GM12872 (cell line): Measurements from ENCODE around the gene TAF6.

ENCODE experiments used
- TF ChIP-seq, protein P1 (sequence below): IDR thresholded peaks from 3 replicates; pipeline ENCODE4 v1.5.1; 2011; ENCODE audit warnings: low read depth, mild to moderate bottlenecking, low read length, moderate library complexity; ENCODE audit not compliant: insufficient read depth

TAF6 gene

DNA sequence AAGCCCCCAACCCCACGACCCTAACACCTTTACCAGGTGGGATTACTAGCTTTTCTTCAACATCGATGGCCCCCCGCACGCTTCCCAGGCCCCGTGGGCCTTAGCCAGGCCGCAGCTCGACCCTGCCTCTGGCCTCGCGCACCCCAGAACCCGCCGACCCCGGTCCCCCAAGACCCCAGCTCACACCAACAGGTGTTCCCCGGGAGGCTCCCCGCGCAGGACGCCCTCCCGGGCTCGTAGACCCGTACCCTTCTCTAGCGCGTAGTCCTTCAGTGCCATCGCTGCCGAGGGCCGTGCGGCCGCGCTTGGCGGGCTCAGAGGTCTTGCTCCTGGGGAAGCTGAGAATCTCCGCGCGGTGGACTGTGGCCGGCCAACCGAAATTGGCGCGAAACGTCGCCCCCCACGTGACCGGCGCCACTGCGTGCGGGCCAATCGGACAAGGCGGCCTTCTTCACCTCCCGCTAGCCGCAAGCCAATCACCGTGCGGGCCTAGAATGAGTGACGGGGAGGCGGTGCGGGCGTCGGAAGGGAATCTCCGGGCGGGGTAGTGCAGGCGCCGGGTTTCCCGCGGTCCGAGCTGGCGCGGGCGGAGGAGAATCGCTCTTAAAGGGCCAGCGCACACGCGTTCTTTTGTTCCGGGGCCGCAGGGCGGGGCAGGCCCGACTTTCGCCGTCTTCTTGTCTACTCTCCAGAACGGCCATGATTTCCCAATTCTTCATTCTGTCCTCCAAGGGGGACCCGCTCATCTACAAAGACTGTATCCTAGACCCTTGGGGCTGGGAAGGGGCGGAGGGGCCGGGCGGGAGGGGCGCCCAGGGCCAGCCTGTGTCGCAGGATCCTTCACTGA is 17.9 kb downstream of the TAF6 start, which contains the start of the genes AP4M1 and MCM7:
Gene AP4M1, plus strand, starts transcription at position 628 of the 847 bp plus-strand sequence. Its CDS starts 72 bp downstream, at position 700.
Gene MCM7, minus strand, starts transcription at position 382 of the 847 bp plus-strand sequence. Its CDS starts 103 bp downstream, at position 279.
- TF ChIP-seq, protein P1, sequence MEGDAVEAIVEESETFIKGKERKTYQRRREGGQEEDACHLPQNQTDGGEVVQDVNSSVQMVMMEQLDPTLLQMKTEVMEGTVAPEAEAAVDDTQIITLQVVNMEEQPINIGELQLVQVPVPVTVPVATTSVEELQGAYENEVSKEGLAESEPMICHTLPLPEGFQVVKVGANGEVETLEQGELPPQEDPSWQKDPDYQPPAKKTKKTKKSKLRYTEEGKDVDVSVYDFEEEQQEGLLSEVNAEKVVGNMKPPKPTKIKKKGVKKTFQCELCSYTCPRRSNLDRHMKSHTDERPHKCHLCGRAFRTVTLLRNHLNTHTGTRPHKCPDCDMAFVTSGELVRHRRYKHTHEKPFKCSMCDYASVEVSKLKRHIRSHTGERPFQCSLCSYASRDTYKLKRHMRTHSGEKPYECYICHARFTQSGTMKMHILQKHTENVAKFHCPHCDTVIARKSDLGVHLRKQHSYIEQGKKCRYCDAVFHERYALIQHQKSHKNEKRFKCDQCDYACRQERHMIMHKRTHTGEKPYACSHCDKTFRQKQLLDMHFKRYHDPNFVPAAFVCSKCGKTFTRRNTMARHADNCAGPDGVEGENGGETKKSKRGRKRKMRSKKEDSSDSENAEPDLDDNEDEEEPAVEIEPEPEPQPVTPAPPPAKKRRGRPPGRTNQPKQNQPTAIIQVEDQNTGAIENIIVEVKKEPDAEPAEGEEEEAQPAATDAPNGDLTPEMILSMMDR = no peak

DNA sequence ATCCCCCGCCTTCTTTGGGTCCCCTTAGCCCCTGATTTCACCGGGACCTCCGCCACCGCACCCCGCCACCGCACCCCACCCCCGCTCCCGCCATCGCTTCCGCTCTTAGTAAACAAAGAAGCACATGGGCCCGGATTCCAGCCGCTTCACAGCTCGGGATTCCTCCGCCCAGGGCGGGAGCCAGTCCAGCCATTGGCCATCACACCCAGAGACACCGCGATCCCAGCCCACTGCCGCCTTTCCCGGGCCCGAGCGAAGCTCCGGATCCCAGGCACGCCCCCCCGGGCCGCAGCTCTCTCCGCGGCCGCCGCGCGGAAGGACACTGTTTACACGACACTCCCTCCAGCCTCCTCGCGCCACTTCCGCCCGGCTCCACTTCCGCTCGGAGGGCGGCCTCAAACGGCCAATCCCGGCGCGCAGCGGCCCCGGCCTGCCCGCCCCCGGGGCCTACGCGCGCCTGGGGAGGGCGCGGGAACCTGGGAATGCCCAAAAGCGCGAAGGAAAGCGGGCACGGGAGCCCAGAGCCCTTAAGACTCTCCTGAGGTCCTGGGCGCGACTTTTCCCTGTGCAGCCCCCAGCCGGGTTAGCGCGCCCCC is 18.6 kb downstream of the TAF6 start:
- TF ChIP-seq, protein P1 = no peak

DNA sequence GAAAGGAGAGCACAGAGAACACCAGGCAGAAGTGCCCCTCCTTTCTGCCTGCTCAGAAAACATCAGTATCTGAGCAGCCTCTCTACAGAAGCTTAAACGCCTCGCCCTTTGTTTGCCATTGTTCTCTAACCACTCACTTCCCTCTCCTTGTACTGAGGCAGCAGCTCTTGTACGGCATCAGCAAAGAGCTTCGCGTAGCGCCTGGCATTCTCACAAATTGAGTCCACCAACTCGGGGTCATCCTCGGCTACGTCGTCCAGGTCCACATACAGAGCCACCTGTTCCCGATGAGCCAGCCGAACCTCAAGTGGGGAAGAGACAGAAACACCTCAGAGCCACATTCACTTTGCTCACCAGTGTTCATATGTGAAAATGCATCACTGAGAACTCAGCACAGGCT is 19.7 kb downstream of the TAF6 start:
- TF ChIP-seq, protein P1 = no peak

DNA sequence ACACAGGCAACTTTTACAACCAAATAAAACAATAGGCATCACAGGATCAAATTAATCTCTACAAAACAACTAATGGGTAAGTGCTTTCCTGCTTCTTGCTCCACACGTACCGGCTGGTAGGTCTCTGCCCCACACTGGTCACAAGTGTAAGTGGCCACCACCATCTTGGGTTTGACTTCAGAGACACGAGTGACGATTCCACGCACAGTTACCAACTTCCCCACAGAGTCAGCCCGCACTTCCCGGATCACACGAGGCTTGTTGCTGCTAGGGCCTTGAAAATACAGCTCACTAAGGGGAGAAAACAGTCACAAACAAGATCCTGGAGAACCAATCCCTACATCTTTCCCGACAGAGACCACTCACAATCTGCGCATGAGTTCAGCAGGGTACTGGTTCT is 20.2 kb downstream of the TAF6 start:
- TF ChIP-seq, protein P1 = no peak

DNA sequence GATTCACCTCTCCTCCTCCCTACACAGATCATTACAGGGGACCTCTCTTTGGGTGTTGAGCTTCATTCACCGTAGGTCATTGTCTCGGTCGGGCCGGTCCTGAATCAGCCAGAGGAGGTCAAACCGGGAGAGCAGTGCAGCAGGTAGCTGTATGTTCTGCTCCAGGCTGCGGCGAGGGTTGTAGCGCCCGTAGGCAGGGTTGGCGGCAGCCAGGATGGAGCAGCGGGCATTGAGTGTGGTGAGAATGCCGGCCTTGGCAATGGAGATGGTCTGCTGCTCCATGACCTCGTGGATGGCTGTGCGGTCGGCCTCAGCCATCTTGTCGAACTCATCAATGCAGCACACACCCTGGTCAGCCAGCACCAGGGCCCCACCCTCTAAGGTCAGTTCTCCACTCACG is 23.5 kb downstream of the TAF6 start:
- TF ChIP-seq, protein P1 = no peak

DNA sequence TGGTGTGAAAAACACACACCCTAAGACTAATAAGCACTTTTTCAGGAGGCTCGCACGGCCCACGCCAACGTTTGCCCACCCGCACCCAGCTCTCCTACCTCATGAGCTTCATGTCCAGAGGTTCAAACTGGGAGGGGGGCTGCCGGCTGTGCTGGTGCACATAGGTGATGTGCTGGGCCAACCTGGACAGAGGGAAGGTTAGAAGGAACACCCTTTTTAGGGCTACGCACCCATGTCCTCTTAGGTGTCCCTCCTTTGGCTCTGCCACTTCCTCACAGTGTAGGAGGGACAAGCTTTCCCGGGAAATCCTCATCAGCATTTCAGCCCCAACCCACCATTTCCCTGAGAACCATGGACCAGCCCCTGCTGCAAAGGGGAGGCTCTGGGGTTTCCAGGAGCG is 23.9 kb downstream of the TAF6 start:
- TF ChIP-seq, protein P1 = no peak

DNA sequence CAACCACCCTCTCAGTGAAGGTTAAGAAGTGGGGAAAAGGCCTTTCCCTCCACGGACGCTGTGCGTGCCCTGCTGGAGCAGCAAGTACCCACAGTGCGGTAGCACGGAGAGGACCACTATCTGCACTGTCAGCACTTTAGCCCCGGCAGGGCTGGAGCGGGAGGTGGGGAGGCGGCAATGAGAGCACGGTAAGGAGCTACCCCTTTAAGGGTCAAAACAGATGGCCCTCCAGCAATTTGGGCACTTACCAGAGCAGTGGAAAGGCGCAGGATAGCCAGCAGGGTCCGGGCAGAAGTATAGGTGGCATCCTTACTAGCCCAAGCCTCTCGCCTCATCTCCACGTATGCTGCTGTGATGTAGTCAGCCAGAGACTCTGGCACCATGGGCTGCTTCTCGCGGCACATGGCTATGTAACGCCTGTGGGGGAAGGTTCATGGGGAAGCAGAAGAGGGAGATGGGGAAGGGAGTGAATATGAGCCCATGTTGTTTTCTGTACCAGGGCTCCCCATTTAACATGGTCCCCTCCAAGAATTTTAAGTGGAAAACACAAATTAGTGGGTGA is 25.2 kb downstream of the TAF6 start:
- TF ChIP-seq, protein P1 = no peak
